IPS-NIHi11 (cell line): ENCODE results near the gene BGN.
A peak's percentile ranks its signal among the peaks of the same experiment; 100 is the strongest.

ENCODE experiments used
- DNase-seq: peaks from one replicate; pipeline ENCODE4 v3.0.0; 2012; ENCODE audit warnings: mixed read lengths, low spot score

BGN gene

GRCh38 chrX:153494541-153495361 is at the start of gene BGN:
TSS of gene BGN (plus strand) at chrX:153494980. CDS start at chrX:153504632, 9,652 bp downstream.
- peak; percentile 57 for DNase-seq

- no peak for DNase-seq
Measured at GRCh38 chrX:153445106-153445855, 49.5 kb upstream of the BGN start.

DNA sequence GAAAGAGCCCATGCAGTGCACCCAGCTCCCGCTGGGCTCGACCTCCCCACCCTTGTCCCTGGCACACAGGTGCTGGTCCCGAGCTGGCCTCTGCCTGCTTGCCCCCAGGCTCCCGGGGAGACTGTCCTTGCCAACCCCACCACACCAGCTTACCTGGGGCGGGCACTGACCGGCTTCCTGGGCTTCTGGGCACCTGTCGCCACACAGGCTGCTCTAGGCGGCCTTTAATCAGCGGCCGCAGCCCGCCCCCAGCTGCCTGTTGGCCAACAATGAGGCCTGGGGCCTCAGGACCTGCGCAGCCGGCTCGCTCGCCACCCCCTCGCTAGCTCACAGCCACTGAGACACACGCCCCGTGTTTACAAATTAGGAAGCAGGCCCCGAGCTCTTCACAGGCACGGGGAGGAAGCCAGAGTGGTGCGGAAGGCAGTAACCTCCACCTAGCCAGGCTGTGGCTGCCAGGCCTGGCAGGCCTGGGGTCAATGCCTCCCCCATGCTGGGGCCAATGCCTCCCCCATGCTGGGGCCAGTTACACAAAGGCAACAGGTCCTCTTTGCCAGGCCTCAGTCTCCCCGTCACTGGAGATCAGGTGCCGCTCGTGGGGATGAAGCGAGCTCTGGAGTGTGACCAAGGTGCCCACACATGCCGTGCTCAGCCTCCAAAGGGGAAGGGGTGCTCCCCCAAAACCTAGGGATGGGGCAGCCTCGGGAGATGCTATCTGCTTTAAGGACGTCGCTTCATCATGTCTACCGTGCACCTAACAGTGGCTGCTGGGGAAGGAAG is 48.7 kb upstream of the BGN start, which contains the start of gene TREX2:
TSS of gene TREX2 (minus strand) at position 201 of the 780 bp plus-strand sequence. CDS start 626 bp downstream, outside the sequence.
- no peak for DNase-seq

DNA sequence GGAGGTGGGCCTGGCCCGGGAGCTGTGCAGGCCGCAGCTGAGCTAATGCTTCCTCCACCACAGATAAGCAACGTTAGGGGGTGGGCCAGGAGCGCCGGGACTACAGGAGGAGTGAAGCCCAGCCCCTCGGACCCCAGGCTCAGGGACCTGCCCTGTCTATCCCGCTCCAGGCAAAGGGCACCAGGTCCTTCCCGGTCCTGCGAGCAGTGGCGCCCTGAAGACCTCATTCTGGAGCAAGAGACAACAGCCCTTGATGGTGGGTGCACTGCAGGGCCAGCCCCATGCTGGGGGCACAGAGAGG is 48.2 kb upstream of the BGN start:
- no peak for DNase-seq

- no peak for DNase-seq
Measured at GRCh38 chrX:153446950-153447580, 47.7 kb upstream of the BGN start.

GRCh38 chrX:153447581-153447960 is 47.2 kb upstream of the BGN start:
- no peak for DNase-seq

DNA sequence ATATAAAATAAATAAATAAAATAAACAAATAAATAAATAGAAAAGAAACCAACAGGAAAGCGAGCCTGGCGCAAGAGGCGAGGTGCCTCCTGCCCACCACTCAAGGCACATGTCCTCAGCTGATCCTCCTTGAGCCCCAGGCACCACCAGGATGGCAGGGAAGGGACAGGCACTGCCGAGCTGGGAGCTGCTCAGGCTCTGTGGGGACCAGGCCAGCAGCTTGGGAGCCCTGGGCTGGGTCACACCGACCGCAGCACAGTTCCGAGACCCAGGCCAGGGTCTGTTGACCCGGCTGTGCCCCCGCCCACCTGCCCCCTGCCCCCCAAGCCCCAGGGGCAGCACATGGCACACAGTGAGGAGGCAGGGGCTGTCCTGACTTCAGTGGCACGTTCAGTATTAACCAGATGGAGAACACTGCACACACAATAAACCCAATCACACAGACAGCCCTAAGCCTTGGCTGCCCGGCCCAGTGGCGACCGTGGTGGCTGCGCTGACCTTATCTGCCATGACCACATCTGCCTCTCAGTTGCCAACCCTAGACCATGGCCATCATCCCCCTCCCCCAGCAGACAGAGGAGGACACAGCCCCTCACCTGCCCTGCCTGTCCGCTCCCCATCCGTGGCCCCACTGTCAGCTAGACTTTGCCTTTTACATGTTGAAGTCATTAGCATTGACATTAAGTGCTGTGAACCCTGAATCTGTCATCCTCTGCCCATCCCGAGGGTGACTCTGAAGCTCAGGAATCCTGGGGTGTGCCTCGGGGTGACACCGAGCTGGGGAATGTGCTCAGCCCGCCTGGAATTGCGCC is 46.0 kb upstream of the BGN start:
- DNase-seq = no peak

DNA sequence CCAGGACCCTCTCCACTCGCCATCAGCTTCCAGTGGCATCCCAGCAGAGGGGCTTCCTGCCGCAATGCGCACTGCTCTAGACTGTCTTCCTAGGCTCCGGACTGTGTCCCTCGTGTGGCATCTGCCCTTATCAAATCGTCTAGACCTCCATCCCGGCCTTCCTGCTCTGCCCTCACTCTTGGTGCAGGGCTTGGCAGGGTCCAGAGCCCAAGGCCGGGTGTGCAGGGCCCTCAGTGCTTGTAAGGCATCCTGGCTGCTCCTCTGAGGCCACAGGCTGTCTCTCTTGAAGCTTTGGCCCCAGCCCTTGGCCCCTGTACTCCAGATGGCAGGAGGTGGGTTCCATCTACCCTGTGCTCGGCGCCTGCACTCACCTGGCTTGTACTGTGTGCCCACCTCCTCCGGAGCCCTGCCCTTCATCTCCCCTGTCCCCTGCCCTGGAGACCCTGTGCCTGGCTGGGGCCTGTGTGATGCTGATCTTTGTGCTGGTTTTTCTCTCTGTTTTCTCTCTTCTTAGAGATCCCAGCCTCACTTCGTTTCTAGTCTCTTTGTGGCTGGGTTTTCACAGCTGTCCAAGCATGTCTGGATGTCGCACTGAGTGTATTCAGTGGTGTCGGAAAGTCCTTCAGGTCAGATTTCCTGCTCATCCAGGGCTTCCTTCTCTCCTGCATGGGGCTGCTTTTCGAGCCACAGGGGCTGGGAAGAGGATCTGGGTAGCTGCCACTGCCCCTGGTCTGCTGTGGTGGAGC is 45.2 kb upstream of the BGN start:
- DNase-seq = no peak

DNA sequence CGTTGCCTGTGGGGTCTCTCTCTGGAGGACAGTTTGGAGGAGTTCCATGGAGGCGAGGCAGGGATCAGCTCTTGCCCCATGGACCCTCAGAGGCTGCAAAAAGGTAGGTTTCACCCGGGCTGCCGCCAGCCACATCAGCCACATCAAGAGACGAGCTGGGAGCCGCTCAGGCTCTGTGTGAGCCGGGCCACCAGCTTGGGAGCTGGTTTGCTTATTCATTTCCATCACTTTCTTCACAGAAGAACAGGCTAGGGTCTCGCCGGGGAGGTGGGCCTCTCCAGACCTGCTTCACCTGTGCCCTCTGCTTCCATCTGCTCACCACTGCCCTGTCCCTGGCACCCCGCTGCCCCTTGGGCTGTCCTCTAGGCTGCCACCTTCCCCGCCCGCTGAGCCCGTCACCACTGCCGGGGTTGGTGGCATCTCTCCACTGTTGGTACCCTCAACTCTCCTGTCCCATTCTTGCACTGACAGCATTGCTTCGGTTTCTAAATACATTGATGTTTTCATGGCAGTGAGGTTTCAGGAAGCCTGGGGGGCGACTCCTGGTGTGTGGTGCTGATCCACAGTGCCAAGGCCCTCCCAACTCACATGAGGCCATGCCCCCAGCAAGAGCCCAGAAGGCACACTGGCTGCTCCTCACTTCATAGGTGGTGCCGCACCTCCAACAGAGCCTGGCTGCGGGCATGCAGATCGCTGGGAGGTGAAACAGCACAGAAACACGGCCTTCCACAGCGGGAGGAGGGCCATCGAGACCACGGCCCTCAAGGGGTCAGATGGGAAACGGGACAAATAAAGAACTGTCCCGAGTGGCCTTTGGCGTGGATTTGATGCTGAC is 44.4 kb upstream of the BGN start:
- no peak for DNase-seq

DNA sequence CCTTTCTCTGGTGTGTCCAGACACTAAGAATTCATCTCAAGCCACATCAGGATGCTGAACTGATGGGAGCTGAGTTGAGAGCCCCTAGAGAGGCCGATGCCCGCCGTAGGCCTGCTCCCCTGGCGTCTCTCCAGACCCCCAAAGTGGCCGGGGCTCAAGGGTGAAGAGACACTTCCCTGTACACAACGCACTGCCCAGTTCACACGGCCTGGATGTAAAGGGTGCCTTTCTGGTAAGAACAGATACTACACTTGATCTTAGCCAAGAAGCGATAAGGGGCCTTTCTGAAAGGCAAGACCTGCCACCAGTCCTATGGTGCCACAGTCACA is 43.9 kb upstream of the BGN start:
- DNase-seq = no peak

DNA sequence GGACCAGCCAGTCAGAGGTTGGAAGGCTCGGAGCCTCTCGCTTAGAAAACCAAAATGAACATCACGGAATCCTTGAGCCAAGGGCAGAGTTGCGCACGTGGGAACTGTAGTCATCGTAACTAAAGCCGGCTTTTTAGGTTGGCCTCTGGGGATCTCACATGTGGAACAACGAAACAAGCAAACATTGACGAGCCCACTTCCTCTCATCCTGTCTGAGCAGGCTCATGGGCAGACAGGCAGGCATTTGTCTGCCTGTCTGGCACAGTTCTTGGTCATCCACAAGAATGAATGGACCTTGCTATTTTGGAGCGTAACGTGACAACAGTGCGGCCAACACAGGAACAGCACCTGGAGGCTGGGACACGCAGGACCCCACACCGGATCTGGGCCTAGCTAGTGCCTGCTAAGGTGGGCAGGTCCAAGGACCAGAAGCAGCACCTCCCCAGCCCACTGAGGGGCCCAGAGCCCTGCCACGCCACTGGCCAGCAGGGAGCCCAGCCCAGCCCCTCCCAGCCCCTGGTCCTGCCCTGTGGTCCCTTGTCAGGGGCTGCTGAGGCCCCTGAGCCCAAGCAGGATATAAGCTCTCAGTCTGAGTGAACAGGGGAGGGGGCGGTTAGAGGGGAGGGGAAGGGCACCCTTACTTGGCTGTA is 39.8 kb upstream of the BGN start:
- DNase-seq = no peak

GRCh38 chrX:153455571-153455970 is 39.2 kb upstream of the BGN start:
- DNase-seq = no peak

- DNase-seq = no peak
Measured at GRCh38 chrX:153456161-153456560, 38.6 kb upstream of the BGN start.

GRCh38 chrX:153456704-153457103 is 38.1 kb upstream of the BGN start:
- DNase-seq = no peak

- no peak for DNase-seq
Measured at GRCh38 chrX:153457136-153457825, 37.5 kb upstream of the BGN start.

DNA sequence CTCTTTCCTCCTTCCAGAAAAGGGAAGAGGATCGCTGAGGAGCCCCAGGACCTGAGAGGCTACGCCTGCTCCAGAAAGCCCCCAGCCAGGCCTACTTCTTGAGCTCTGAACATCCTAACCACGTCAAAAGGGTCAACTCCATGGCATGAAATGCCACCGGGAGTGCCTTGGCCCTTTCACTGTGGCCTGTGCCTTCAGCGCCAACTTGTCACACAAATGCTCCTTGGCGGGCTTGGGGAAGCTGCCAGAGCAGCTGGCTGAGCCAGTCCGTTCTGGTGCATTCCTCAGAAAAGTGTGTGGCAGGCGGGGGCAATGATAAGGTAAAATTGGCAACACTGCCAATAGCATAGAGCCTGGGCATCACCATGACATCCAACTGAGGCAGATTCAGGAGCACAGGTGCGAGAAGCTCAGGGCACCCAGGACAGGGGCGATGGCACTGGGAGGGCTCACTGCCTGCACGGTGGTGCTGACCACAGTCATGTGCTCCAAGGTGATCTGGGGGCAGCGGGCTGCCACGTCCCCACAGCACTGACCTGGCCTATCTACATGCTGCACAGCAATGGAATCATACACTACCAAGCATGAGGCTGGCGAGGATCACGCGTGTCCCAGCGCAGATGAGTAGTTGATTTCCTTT is 36.8 kb upstream of the BGN start:
- no peak for DNase-seq

GRCh38 chrX:153458476-153458875 is 36.3 kb upstream of the BGN start:
- no peak for DNase-seq

DNA sequence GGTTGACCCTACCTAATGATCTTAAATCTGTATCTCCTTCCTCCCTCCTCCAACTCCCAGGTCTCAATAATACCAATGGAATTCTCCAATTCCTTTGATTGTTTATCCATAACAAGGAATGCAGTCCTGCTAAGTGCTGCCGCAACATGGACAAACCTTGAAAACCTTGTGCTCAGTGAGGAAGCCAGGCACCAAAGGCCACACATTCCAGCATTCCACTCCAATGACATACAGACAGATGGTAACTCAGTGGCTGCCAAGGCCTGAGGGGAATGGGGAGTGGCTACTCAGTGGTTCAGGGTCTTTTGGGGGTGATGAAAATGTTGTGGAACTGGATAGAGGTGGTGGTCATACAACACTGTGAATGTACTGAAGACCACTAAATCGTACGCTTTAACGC is 34.8 kb upstream of the BGN start:
- no peak for DNase-seq
